Thyroid gland (tissue), 4 donors: ENCODE measurements around the gene CD300E. TPM values are rescaled to one million over a fixed set of nuclear protein-coding genes. Genes with fewer than 3 reads are reported as not detected.

ENCODE experiments used
- DNase-seq, 2 donors: peaks; one replicate each; pipeline ENCODE4 v3.0.0-alpha.2; 2019
- H3K27ac ChIP-seq, 3 donors: fragments of 200-600 bp; sonication (generic); 1 replicate in 2 of 3; 2 replicates in 1 of 3; pipeline ENCODE4 v1.5.1; 2016 to 2019; ENCODE audit warnings: mild to moderate bottlenecking in 1 of 3, moderate library complexity in 1 of 3
- H3K27me3 ChIP-seq: fragments of 200-600 bp; sonication (generic); one replicate; pipeline ENCODE4 v1.5.1; 2019
- H3K36me3 ChIP-seq, 2 donors: fragments of 200-600 bp; sonication (generic); one replicate each; pipeline ENCODE4 v1.5.1; 2016 to 2019
- H3K4me1 ChIP-seq, 2 donors: fragments of 200-600 bp; sonication (generic); one replicate each; pipeline ENCODE4 v1.5.1; 2017 to 2019
- H3K4me3 ChIP-seq, 3 donors: fragments of 200-600 bp; sonication (generic); replicated peaks in 1 of 3; 1 replicate in 2 of 3; 2 replicates in 1 of 3; pipeline ENCODE4 v1.5.1; 2016; ENCODE audit warnings: mild to moderate bottlenecking in 1 of 3
- H3K9me3 ChIP-seq: fragments of 200-600 bp; sonication (generic); one replicate; pipeline ENCODE4 v1.5.1; 2017
- CTCF ChIP-seq, 6 experiments: fragments of 200-600 bp in 3 of 6; fragments of 450-650 bp in 3 of 6; sonication (generic) in 3 of 6; IDR thresholded peaks; one replicate each; pipeline ENCODE4 v1.5.1; 2016 to 2019; ENCODE audit warnings: antibody characterized with exemption in 6 of 6, mild to moderate bottlenecking in 2 of 6, inconsistent platforms in 1 of 6, moderate library complexity in 1 of 6
- POLR2A ChIP-seq, 2 donors: fragments of 450-650 bp; IDR thresholded peaks; one replicate each; pipeline ENCODE4 v1.6.1; 2017; ENCODE audit warnings: antibody characterized with exemption in 2 of 2, mild to moderate bottlenecking in 2 of 2, moderate library complexity in 1 of 2
- WGBS, 2 donors: methylation state at CpG; one replicate each; pipeline ENCODE4 v1.1.5; 2017; 5-methylcytosine and 5-hydroxymethylcytosine counted together
- intact Hi-C: fragments of 100-400 bp; cut with DNase I; formaldehyde crosslinking; loops from one replicate; pipeline ENCODE4 v1.15.1; 2023
- total RNA-seq, 4 donors: library from RNA; depleted of rRNA; stranded (reverse); fragments of >200 nt; gene quantifications; one replicate each; pipeline ENCODE4 v1.2.3, GENCODE V29; 2016

The CD300E gene
- total RNA-seq, 4 donors from 2014 or later: not detected

DNA sequence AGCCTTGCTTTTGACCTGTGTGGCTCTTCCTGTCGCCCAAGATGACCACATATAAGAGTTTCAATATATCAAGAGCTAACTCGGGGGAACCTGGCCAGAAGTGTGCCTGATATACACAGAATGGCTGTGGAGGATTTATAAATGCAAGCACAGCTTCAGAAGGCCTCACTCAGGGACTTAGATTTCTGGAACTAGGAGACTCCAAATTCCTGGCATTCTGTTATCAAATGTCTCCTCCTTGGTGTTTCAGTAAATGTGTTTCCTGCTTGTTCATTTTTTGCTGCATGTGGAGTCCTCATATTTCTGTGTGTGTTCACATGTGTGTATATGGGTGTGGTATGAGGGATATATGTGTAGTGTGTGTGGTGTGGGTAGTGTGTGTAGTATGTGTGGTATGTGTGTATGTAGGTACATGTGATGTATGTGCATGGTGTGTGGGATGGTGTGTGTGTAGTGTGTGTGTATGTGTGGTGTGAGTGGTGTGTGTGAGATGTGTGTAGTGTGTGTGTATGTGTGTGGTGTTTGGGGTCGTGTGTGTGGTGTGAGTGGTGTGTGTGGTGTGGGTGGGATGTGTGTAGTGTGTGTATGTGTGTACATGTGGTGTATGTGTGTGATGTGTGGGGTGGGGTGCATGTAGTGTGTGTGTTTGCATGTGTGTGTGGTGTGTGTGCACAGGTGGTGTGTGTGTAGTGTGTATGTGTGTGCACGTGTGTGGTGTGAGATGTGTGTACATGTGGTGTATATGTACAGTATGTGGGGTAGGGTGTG, 55.2 kb downstream of the CD300E start:
- Histone ChIP-seq H3K4me1 (no peaks in the 10 kb centered on the region), H3K36me3 (no peaks in the 10 kb centered on the region), H3K27ac (no peak overlapping the region), H3K9me3 (no peaks in the 10 kb centered on the region), H3K4me3 (no peak overlapping the region), H3K27me3 (no peaks in the 10 kb centered on the region)
- intact Hi-C loops: loop anchor here (5.0 kb wide), 1 partner anchor 79 kb away; no protein-coding TSS in a partner anchor
- 76 to 85% methylated on average over 4 of the region's 4 CpGs for WGBS, 2 donors
- TF ChIP-seq POLR2A (IDR thresholded peaks at IDR 0.05) (no peak), CTCF (IDR thresholded peaks at IDR 0.05) (no peak)
- no peak for DNase-seq

GRCh38 chr17:74567397-74567796, 56.1 kb downstream of the CD300E start, which contains the start of gene CD300H:
TSS of gene CD300H (minus strand) at chr17:74567509.
- no peaks in the 10 kb centered on the region for H3K27me3 ChIP-seq
- WGBS, 2 donors: 90 to 92% methylated on average over 2 of the region's 2 CpGs
- no peak for DNase-seq
- no peak for TF ChIP-seq POLR2A (IDR thresholded peaks at IDR 0.05)
- no peak for TF ChIP-seq CTCF (IDR thresholded peaks at IDR 0.05)
- H3K27ac ChIP-seq: no peak within 1 kb of the TSS
- intact Hi-C loops: loop anchor here (5.0 kb wide), 1 partner anchor 80 kb away; no protein-coding TSS in a partner anchor
- H3K4me3 ChIP-seq: no peak within 1 kb of the TSS
- H3K36me3 ChIP-seq: no peaks in the 10 kb centered on the region
- H3K4me1 ChIP-seq: no peaks in the 10 kb centered on the region
- H3K9me3 ChIP-seq: no peaks in the 10 kb centered on the region

DNA sequence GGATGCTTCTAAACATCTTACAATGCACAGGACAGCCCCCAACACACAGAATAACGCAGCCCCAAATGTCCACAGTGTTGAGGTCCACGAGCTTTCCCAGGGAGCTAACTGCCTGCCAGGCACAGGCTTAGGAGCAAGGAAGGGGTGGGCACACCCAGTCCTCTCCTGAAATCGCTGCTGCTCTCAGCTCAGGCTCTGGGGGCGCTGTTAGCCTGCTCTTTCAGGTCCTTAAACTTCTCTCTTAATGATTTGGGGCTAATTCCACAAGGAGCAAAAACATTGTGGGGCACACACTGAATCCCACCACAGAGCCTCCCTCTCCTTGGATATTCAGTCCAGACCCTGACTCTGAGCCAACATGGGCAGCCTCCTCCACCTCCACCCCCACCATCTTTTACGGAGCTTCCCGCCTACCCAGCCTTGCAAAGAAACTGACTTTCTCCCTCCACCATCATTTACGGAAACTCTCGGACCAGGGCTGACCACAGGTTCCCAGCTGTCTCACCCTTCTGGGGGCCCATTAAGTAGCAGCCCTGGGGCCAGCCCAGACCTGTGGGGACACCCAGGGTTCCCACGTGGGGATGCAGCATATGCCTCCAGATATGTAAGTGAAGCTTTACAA, 57.3 kb downstream of the CD300E start:
- no peak overlapping the region for H3K27ac ChIP-seq
- peak; percentile 59 to 60 for DNase-seq
- H3K9me3 ChIP-seq: no peaks in the 10 kb centered on the region
- intact Hi-C loops: loop anchor here (5.0 kb wide), 1 partner anchor 81 kb away; no protein-coding TSS in a partner anchor
- H3K4me3 ChIP-seq: no peak overlapping the region
- 44 to 45% methylated on average over 9 of the region's 9 CpGs for WGBS, 2 donors
- H3K4me1 ChIP-seq: no peaks in the 10 kb centered on the region
- no peaks in the 10 kb centered on the region for H3K36me3 ChIP-seq
- TF ChIP-seq POLR2A (IDR thresholded peaks at IDR 0.05) (no peak), CTCF (IDR thresholded peaks at IDR 0.05) (peak in 4 of 6 experiments; percentile 41 to 66 (median 62))
- H3K27me3 ChIP-seq: no peaks in the 10 kb centered on the region

GRCh38 chr17:74565126-74565525, 58.4 kb downstream of the CD300E start:
- Histone ChIP-seq H3K27me3 (no peaks in the 10 kb centered on the region), H3K4me3 (no peak overlapping the region), H3K27ac (no peak overlapping the region), H3K4me1 (no peaks in the 10 kb centered on the region), H3K9me3 (no peaks in the 10 kb centered on the region), H3K36me3 (no peaks in the 10 kb centered on the region)
- WGBS, 2 donors: 54 to 81% methylated on average over 5 of the region's 5 CpGs
- TF ChIP-seq POLR2A (IDR thresholded peaks at IDR 0.05) (no peak), CTCF (IDR thresholded peaks at IDR 0.05) (no peak)
- no peak for DNase-seq
- intact Hi-C loops: loop anchor here (5.0 kb wide), 1 partner anchor 82 kb away; no protein-coding TSS in a partner anchor

DNA sequence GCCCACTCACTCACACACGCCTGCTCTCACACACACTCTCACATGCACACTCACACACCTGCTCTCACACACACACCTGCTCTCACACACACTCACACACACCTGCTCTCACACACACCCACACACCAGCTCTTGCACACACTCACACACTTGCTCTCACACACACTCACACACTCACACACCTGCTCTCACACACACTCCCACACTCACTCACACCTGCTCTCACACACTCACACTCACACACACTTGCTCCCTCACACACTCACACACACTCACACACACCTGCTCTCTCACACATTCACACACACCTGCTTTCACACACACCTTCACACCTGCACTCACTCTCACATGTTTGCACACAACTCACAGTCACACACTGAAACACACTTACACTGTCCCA, 60.2 kb downstream of the CD300E start:
- WGBS, 2 donors: 91 to 97% methylated on average over 1 of the region's 1 CpG
- TF ChIP-seq POLR2A (IDR thresholded peaks at IDR 0.05): no peak
- no peak for TF ChIP-seq CTCF (IDR thresholded peaks at IDR 0.05)
- intact Hi-C loops: no loop called here
- Histone ChIP-seq H3K36me3 (no peaks in the 10 kb centered on the region), H3K4me3 (no peak overlapping the region), H3K27me3 (no peaks in the 10 kb centered on the region), H3K27ac (no peak overlapping the region), H3K9me3 (no peaks in the 10 kb centered on the region), H3K4me1 (no peaks in the 10 kb centered on the region)
- DNase-seq: no peak
